GM18519 (cell line): ENCODE data around the gene NT5C1A.

Experiments used
- ATAC-seq: cut with Tn5 transposase; IDR thresholded peaks from one replicate; pipeline ENCODE4 v1.9.1; 2021; ENCODE audit warnings: mild to moderate bottlenecking, moderate library complexity; ENCODE audit not compliant: unreplicated experiment, low FRiP score

NT5C1A gene

DNA sequence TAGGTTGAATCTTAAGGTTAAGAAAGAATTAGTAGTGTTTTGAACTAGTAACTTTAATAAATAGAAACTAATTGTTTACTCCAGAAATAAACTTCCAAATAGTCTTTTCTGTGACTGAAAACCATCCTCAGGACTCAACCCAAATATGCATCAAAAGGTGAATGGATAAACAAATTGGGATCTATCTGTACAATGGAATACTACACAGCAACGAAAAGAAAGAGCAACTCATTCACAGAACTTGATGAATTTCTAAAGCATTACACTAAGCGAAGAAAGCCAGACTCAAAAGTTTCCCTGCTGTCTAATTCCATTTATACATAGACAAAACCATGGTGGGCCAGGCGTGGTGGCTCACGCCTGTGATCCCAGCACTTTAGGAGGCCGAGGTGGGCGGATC lies 57.4 kb downstream of the NT5C1A start:
- no peak for ATAC-seq

GRCh38 chr1:39613250-39613649 lies 58.7 kb downstream of the NT5C1A start:
- ATAC-seq, result no peak

DNA sequence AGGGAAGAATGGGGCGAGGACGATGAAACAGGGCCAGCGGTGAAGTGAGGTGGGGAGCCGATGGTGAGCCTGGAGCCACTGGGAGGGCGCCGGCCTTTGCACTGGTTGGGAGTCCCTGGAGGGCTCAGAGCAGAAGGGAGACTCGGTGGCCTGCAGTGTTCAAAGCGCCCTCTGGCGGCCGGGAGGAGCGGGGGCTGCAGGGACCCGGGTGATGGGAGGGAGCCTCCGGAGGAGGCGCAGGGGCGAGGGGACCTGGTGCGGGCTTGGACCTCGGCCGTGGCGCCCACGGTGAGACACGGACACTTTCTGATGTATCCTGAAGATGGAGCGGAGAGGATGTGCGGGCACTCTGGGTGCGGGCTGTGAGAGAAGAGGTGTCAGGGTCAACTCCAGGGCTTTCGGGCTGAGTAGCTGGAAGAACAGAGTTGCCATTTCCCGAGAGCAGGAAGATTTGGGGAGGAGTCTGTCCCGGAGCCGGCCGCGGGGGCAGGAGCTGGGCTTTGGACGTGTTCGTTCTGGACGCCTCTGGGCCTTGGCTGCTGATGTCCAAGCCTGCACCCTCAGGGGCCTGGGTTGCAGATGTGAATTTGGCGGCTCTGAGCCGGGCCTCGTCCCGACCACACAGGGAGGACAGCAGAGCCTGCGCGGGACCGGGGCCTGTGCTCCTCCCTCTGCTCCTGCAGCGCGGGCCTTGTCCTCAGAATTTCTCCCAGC lies 62.1 kb downstream of the NT5C1A start:
- ATAC-seq, result no peak
